GM23338 (cell line): Measurements from ENCODE around the gene DNAJC8. TPM values are rescaled to one million over a fixed set of nuclear protein-coding genes. Genes with fewer than 3 reads are reported as not detected.

Experiments used
- CREB1 ChIP-seq: fragments of 250-450 bp; sonication (Bioruptor Pico); IDR thresholded peaks from 2 replicates; pipeline ENCODE4 v1.5.0; 2020; ENCODE audit warnings: low read depth, mild to moderate bottlenecking, moderate library complexity
- ETS1 ChIP-seq: IDR thresholded peaks from 2 replicates; pipeline ENCODE4 v1.6.1; 2016; ENCODE audit warnings: antibody characterized with exemption
- EZH2 ChIP-seq: fragments of 200-600 bp; sonication (generic); IDR thresholded peaks from one replicate; pipeline ENCODE4 v1.8.0; 2017; ENCODE audit warnings: antibody characterized with exemption, mild to moderate bottlenecking, low read depth; ENCODE audit not compliant: unreplicated experiment
- EZH2phosphoT487 ChIP-seq: fragments of 200-600 bp; sonication (generic); IDR thresholded peaks from one replicate; pipeline ENCODE4 v1.8.1; 2018; ENCODE audit warnings: antibody characterized with exemption; ENCODE audit not compliant: unreplicated experiment
- JUNB ChIP-seq: IDR thresholded peaks from one replicate; pipeline ENCODE4 v1.6.1; 2016; ENCODE audit warnings: antibody characterized with exemption; ENCODE audit not compliant: unreplicated experiment
- POLR2AphosphoS5 ChIP-seq: IDR thresholded peaks from 2 replicates; pipeline ENCODE4 v1.6.1; 2016; ENCODE audit warnings: antibody characterized with exemption, low read depth
- REST ChIP-seq: IDR thresholded peaks from one replicate; pipeline ENCODE4 v1.6.1; 2018; ENCODE audit warnings: antibody characterized with exemption; ENCODE audit not compliant: unreplicated experiment
- ZNF114 ChIP-seq: fragments of 250-450 bp; sonication (Bioruptor Pico); IDR thresholded peaks from 2 replicates; pipeline ENCODE4 v1.5.0; 2020; ENCODE audit warnings: mild to moderate bottlenecking, moderate library complexity
- ZNF331 ChIP-seq: fragments of 250-450 bp; sonication (Bioruptor Pico); IDR thresholded peaks from 2 replicates; pipeline ENCODE4 v1.5.0; 2020; ENCODE audit warnings: low read depth, mild to moderate bottlenecking, moderate library complexity
- polyA plus RNA-seq: library from polyadenylated mRNA; unstranded; fragments of >200 nt; fragmentation: Nextera tagmentation; extraction: Ambion mirVana; gene quantifications from 2 replicates; pipeline ENCODE4 v1.2.1, GENCODE V29; 2016
- total RNA-seq: library from RNA; depleted of rRNA; stranded (reverse); fragments of >200 nt; shearing (Covaris generic); gene quantifications from 2 replicates; pipeline ENCODE4 v1.2.3, GENCODE V29; 2014
- TF ChIP-seq, protein P1 (sequence below): fragments of 250-450 bp; sonication (Bioruptor Pico); IDR thresholded peaks from 2 replicates; pipeline ENCODE4 v1.5.0; 2020; ENCODE audit warnings: mild to moderate bottlenecking, moderate library complexity

Gene DNAJC8
- total and polyA plus RNA-seq, 2 experiments from 2014 or later = 67.3 to 210 TPM

DNA sequence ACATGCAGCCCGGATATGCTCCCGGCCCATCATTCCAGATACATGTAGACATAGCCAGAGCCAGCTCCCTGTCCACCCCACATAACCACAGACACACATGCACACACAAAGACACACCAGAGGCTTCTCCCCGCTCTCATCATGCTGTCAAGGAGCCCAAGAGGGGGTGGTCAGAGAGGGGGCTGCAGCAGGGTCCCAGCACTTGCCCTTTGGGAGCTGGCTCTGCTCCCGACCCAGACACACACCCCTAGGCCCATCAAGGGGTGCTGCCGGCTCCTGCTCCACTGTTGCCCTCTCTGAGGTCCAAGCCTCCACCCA lies 58.9 kb downstream of the DNAJC8 start (continued):
- TF ChIP-seq, protein P1, sequence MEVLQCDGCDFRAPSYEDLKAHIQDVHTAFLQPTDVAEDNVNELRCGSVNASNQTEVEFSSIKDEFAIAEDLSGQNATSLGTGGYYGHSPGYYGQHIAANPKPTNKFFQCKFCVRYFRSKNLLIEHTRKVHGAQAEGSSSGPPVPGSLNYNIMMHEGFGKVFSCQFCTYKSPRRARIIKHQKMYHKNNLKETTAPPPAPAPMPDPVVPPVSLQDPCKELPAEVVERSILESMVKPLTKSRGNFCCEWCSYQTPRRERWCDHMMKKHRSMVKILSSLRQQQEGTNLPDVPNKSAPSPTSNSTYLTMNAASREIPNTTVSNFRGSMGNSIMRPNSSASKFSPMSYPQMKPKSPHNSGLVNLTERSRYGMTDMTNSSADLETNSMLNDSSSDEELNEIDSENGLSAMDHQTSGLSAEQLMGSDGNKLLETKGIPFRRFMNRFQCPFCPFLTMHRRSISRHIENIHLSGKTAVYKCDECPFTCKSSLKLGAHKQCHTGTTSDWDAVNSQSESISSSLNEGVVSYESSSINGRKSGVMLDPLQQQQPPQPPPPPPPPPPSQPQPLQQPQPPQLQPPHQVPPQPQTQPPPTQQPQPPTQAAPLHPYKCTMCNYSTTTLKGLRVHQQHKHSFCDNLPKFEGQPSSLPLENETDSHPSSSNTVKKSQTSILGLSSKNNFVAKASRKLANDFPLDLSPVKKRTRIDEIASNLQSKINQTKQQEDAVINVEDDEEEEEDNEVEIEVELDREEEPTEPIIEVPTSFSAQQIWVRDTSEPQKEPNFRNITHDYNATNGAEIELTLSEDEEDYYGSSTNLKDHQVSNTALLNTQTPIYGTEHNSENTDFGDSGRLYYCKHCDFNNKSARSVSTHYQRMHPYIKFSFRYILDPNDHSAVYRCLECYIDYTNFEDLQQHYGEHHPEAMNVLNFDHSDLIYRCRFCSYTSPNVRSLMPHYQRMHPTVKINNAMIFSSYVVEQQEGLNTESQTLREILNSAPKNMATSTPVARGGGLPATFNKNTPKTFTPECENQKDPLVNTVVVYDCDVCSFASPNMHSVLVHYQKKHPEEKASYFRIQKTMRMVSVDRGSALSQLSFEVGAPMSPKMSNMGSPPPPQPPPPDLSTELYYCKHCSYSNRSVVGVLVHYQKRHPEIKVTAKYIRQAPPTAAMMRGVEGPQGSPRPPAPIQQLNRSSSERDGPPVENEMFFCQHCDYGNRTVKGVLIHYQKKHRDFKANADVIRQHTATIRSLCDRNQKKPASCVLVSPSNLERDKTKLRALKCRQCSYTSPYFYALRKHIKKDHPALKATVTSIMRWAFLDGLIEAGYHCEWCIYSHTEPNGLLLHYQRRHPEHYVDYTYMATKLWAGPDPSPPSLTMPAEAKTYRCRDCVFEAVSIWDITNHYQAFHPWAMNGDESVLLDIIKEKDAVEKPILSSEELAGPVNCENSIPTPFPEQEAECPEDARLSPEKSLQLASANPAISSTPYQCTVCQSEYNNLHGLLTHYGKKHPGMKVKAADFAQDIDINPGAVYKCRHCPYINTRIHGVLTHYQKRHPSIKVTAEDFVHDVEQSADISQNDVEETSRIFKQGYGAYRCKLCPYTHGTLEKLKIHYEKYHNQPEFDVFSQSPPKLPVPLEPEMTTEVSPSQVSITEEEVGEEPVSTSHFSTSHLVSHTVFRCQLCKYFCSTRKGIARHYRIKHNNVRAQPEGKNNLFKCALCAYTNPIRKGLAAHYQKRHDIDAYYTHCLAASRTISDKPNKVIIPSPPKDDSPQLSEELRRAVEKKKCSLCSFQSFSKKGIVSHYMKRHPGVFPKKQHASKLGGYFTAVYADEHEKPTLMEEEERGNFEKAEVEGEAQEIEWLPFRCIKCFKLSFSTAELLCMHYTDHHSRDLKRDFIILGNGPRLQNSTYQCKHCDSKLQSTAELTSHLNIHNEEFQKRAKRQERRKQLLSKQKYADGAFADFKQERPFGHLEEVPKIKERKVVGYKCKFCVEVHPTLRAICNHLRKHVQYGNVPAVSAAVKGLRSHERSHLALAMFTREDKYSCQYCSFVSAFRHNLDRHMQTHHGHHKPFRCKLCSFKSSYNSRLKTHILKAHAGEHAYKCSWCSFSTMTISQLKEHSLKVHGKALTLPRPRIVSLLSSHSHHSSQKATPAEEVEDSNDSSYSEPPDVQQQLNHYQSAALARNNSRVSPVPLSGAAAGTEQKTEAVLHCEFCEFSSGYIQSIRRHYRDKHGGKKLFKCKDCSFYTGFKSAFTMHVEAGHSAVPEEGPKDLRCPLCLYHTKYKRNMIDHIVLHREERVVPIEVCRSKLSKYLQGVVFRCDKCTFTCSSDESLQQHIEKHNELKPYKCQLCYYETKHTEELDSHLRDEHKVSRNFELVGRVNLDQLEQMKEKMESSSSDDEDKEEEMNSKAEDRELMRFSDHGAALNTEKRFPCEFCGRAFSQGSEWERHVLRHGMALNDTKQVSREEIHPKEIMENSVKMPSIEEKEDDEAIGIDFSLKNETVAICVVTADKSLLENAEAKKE (CRISPR knock-in tag) = no peak
- TF ChIP-seq EZH2 (no peak), EZH2phosphoT487 (no peak), CREB1 (no peak), JUNB (no peak), REST (no peak), ZNF114 (no peak), POLR2AphosphoS5 (no peak), ETS1 (no peak), ZNF331 (CRISPR knock-in tag) (no peak)
